ENCODE data around the gene GZMH. TPM values are rescaled to one million over a fixed set of nuclear protein-coding genes. Genes with fewer than 3 reads are reported as not detected.
"Not testable (repeated sequence)": the region's sequence is repeated elsewhere in the genome, so short reads cannot be mapped to it uniquely, and the experiment has no call there.

GZMH gene
- total and polyA plus RNA-seq, 9 donors: 0.14 to 0.71 (median 0.38) TPM; not detected in 4

- no peak for DNase-seq
- Histone ChIP-seq H3K27ac (ENCODE audit: low read length) (no peak overlapping the region), H3K36me3 (ENCODE audit: control insufficient read depth, insufficient read depth, low read length) (no peaks in the 10 kb centered on the region), H3K4me3 (ENCODE audit: low read length) (no peak overlapping the region), H3K9me3 (replicated peaks; ENCODE audit: control insufficient read depth, low read depth, low read length) (peaks cover 15% of the 10 kb centered on the region), H3K27me3 (ENCODE audit: control insufficient read depth, insufficient read depth, low read length) (no peaks in the 10 kb centered on the region), H3K4me1 (ENCODE audit: control insufficient read depth, insufficient read depth, low read length) (no peaks in the 10 kb centered on the region)
- 89% methylated on average over 1 of the region's 3 CpGs for WGBS (ENCODE audit: insufficient coverage)
These were observed 14.2 kb downstream of the GZMH start for GRCh38 chr14:24595073-24595808.

- H3K9me3 ChIP-seq (replicated peaks; ENCODE audit: control insufficient read depth, low read depth, low read length); DNase-seq; H3K36me3 ChIP-seq (ENCODE audit: control insufficient read depth, insufficient read depth, low read length); H3K27ac ChIP-seq (ENCODE audit: low read length); H3K27me3 ChIP-seq (ENCODE audit: control insufficient read depth, insufficient read depth, low read length); H3K4me1 ChIP-seq (ENCODE audit: control insufficient read depth, insufficient read depth, low read length); H3K4me3 ChIP-seq (ENCODE audit: low read length): not testable (repeated sequence)
- WGBS (ENCODE audit: insufficient coverage): no CpG with 5 or more reads among the region's 2 CpGs
These were observed 18.5 kb downstream of the GZMH start for GRCh38 chr14:24591004-24591403.

- not testable (repeated sequence) for H3K27ac ChIP-seq (ENCODE audit: low read length); DNase-seq; H3K36me3 ChIP-seq (ENCODE audit: control insufficient read depth, insufficient read depth, low read length); H3K27me3 ChIP-seq (ENCODE audit: control insufficient read depth, insufficient read depth, low read length); H3K4me1 ChIP-seq (ENCODE audit: control insufficient read depth, insufficient read depth, low read length); H3K9me3 ChIP-seq (replicated peaks; ENCODE audit: control insufficient read depth, low read depth, low read length); H3K4me3 ChIP-seq (ENCODE audit: low read length)
- WGBS (ENCODE audit: insufficient coverage): no CpG with 5 or more reads among the region's 3 CpGs
These were observed 25.1 kb downstream of the GZMH start for GRCh38 chr14:24584402-24584801.

- H3K4me3 ChIP-seq (ENCODE audit: low read length): no peak overlapping the region
- no CpG with 5 or more reads among the region's 2 CpGs for WGBS (ENCODE audit: insufficient coverage)
- no peaks in the 10 kb centered on the region for H3K27me3 ChIP-seq (ENCODE audit: control insufficient read depth, insufficient read depth, low read length)
These were observed 30.9 kb downstream of the GZMH start for GRCh38 chr14:24578558-24578957.

GRCh38 chr14:24576771-24577170, 32.7 kb downstream of the GZMH start:
- no CpG with 5 or more reads among the region's 5 CpGs for WGBS (ENCODE audit: insufficient coverage)
- Histone ChIP-seq H3K27ac (ENCODE audit: low read length) (no peak overlapping the region), H3K27me3 (ENCODE audit: control insufficient read depth, insufficient read depth, low read length) (no peaks in the 10 kb centered on the region), H3K4me3 (ENCODE audit: low read length) (no peak overlapping the region), H3K4me1 (ENCODE audit: control insufficient read depth, insufficient read depth, low read length) (no peaks in the 10 kb centered on the region), H3K36me3 (ENCODE audit: control insufficient read depth, insufficient read depth, low read length) (no peaks in the 10 kb centered on the region), H3K9me3 (replicated peaks; ENCODE audit: control insufficient read depth, low read depth, low read length) (no peaks in the 10 kb centered on the region)
- DNase-seq: no peak

More at GRCh38 chr14:24578558-24578957, 30.9 kb downstream of the GZMH start:
- H3K27ac ChIP-seq (ENCODE audit: low read length): no peak overlapping the region
- DNase-seq: no peak
- no peaks in the 10 kb centered on the region for H3K4me1 ChIP-seq (ENCODE audit: control insufficient read depth, insufficient read depth, low read length)
- no peaks in the 10 kb centered on the region for H3K9me3 ChIP-seq (replicated peaks; ENCODE audit: control insufficient read depth, low read depth, low read length)
- no peaks in the 10 kb centered on the region for H3K36me3 ChIP-seq (ENCODE audit: control insufficient read depth, insufficient read depth, low read length)

- H3K27me3 ChIP-seq (ENCODE audit: control insufficient read depth, insufficient read depth, low read length): no peaks in the 10 kb centered on the region
- no CpG with 5 or more reads among the region's 3 CpGs for WGBS (ENCODE audit: insufficient coverage)
- no peaks in the 10 kb centered on the region for H3K36me3 ChIP-seq (ENCODE audit: control insufficient read depth, insufficient read depth, low read length)
- no peaks in the 10 kb centered on the region for H3K4me1 ChIP-seq (ENCODE audit: control insufficient read depth, insufficient read depth, low read length)
- DNase-seq: no peak
- no peak within 1 kb of the TSS for H3K27ac ChIP-seq (ENCODE audit: low read length)
- H3K9me3 ChIP-seq (replicated peaks; ENCODE audit: control insufficient read depth, low read depth, low read length): no peaks in the 10 kb centered on the region
- H3K4me3 ChIP-seq (ENCODE audit: low read length): no peak within 1 kb of the TSS
These were observed 33.3 kb downstream of the GZMH start, which contains the start of gene CTSG for GRCh38 chr14:24576182-24576581. TSS of gene CTSG (minus strand) at chr14:24576250. CDS start at chr14:24576223, 27 bp downstream.

- no peaks in the 10 kb centered on the region for H3K9me3 ChIP-seq (replicated peaks; ENCODE audit: control insufficient read depth, low read depth, low read length)
- no peaks in the 10 kb centered on the region for H3K27me3 ChIP-seq (ENCODE audit: control insufficient read depth, insufficient read depth, low read length)
- no peaks in the 10 kb centered on the region for H3K4me1 ChIP-seq (ENCODE audit: control insufficient read depth, insufficient read depth, low read length)
- WGBS (ENCODE audit: insufficient coverage): 71% methylated on average over 20 of the region's 27 CpGs
- H3K4me3 ChIP-seq (ENCODE audit: low read length): no peak overlapping the region
- no peak overlapping the region for H3K27ac ChIP-seq (ENCODE audit: low read length)
- no peaks in the 10 kb centered on the region for H3K36me3 ChIP-seq (ENCODE audit: control insufficient read depth, insufficient read depth, low read length)
- no peak for DNase-seq
These were observed 35.2 kb downstream of the GZMH start for GRCh38 chr14:24574206-24574774.

GRCh38 chr14:24566318-24566717, 43.2 kb downstream of the GZMH start:
- DNase-seq: no peak
- H3K27me3 ChIP-seq (ENCODE audit: control insufficient read depth, insufficient read depth, low read length): no peaks in the 10 kb centered on the region
- H3K36me3 ChIP-seq (ENCODE audit: control insufficient read depth, insufficient read depth, low read length): no peaks in the 10 kb centered on the region
- H3K27ac ChIP-seq (ENCODE audit: low read length): no peak overlapping the region
- H3K4me1 ChIP-seq (ENCODE audit: control insufficient read depth, insufficient read depth, low read length): no peaks in the 10 kb centered on the region
- WGBS (ENCODE audit: insufficient coverage): 17% methylated on average over 1 of the region's 2 CpGs
- H3K4me3 ChIP-seq (ENCODE audit: low read length): no peak overlapping the region
- peaks cover 13% of the 10 kb centered on the region for H3K9me3 ChIP-seq (replicated peaks; ENCODE audit: control insufficient read depth, low read depth, low read length)

- Histone ChIP-seq H3K9me3 (replicated peaks; ENCODE audit: control insufficient read depth, low read depth, low read length) (peaks cover 13% of the 10 kb centered on the region), H3K27me3 (ENCODE audit: control insufficient read depth, insufficient read depth, low read length) (no peaks in the 10 kb centered on the region), H3K27ac (ENCODE audit: low read length) (no peak overlapping the region), H3K4me3 (ENCODE audit: low read length) (no peak overlapping the region), H3K4me1 (ENCODE audit: control insufficient read depth, insufficient read depth, low read length) (no peaks in the 10 kb centered on the region), H3K36me3 (ENCODE audit: control insufficient read depth, insufficient read depth, low read length) (no peaks in the 10 kb centered on the region)
- WGBS (ENCODE audit: insufficient coverage): no CpG with 5 or more reads among the region's 2 CpGs
- no peak for DNase-seq
These were observed 43.7 kb downstream of the GZMH start for GRCh38 chr14:24565766-24566165.

GRCh38 chr14:24563505-24563904, 46.0 kb downstream of the GZMH start:
- peaks cover 13% of the 10 kb centered on the region for H3K9me3 ChIP-seq (replicated peaks; ENCODE audit: control insufficient read depth, low read depth, low read length)
- H3K27ac ChIP-seq (ENCODE audit: low read length): no peak overlapping the region
- no CpG with 5 or more reads among the region's 3 CpGs for WGBS (ENCODE audit: insufficient coverage)
- no peak for DNase-seq
- H3K4me3 ChIP-seq (ENCODE audit: low read length): no peak overlapping the region
- no peaks in the 10 kb centered on the region for H3K36me3 ChIP-seq (ENCODE audit: control insufficient read depth, insufficient read depth, low read length)
- H3K27me3 ChIP-seq (ENCODE audit: control insufficient read depth, insufficient read depth, low read length): no peaks in the 10 kb centered on the region
- H3K4me1 ChIP-seq (ENCODE audit: control insufficient read depth, insufficient read depth, low read length): no peaks in the 10 kb centered on the region
